Thoracic aorta (tissue), 2 donors: ENCODE measurements around the gene PPP1R10. TPM values are rescaled to one million over a fixed set of nuclear protein-coding genes. Genes with fewer than 3 reads are reported as not detected.

Experiments
- ATAC-seq: fragments of 150-250 bp; one replicate; pipeline ENCODE4 v1.8.0; 2017; ENCODE audit warnings: low read depth; ENCODE audit not compliant: insufficient number of reproducible peaks, low FRiP score
- DNase-seq: peaks from one replicate; pipeline ENCODE4 v3.0.0-alpha.2; 2020; ENCODE audit warnings: low spot score
- H3K27ac ChIP-seq, 2 donors: fragments of 200-600 bp; sonication (generic); 1 replicate in 1 of 2; 2 replicates in 1 of 2; pipeline ENCODE4 v1.5.1; 2016; ENCODE audit warnings: mild to moderate bottlenecking in 2 of 2, moderate library complexity in 2 of 2
- H3K27me3 ChIP-seq: fragments of 200-600 bp; sonication (generic); replicated peaks from 2 replicates; pipeline ENCODE4 v1.6.0; 2016; ENCODE audit warnings: mild to moderate bottlenecking; ENCODE audit not compliant: insufficient read depth
- H3K36me3 ChIP-seq: fragments of 200-600 bp; sonication (generic); one replicate; pipeline ENCODE4 v1.5.1; 2016
- H3K4me1 ChIP-seq, 2 donors: fragments of 200-600 bp; sonication (generic); 1 replicate in 1 of 2; 2 replicates in 1 of 2; pipeline versions ENCODE4 v1.5.1 to v1.6.0; 2016; ENCODE audit warnings: low read depth in 2 of 2, mild to moderate bottlenecking in 1 of 2; ENCODE audit not compliant: control insufficient read depth in 1 of 2
- H3K4me3 ChIP-seq: fragments of 200-600 bp; sonication (generic); 2 replicates; pipeline ENCODE4 v1.5.1; 2016; ENCODE audit warnings: mild to moderate bottlenecking
- H3K9me3 ChIP-seq: fragments of 200-600 bp; sonication (generic); 2 replicates; pipeline ENCODE4 v1.5.1; 2016
- total RNA-seq, 2 donors: library from RNA; depleted of rRNA; stranded (reverse); fragments of >200 nt; gene quantifications; one replicate each; pipeline versions ENCODE4 v1.1.0 to v1.2.3, GENCODE V29; 2016
- TF ChIP-seq, protein P1 (sequence below): fragments of 200-600 bp; sonication (generic); IDR thresholded peaks from one replicate; pipeline ENCODE4 v1.5.1; 2019; ENCODE audit warnings: antibody characterized with exemption

The PPP1R10 gene
- total RNA-seq, 2 donors from 2014 or later: 28.7 to 43.1 TPM

DNA sequence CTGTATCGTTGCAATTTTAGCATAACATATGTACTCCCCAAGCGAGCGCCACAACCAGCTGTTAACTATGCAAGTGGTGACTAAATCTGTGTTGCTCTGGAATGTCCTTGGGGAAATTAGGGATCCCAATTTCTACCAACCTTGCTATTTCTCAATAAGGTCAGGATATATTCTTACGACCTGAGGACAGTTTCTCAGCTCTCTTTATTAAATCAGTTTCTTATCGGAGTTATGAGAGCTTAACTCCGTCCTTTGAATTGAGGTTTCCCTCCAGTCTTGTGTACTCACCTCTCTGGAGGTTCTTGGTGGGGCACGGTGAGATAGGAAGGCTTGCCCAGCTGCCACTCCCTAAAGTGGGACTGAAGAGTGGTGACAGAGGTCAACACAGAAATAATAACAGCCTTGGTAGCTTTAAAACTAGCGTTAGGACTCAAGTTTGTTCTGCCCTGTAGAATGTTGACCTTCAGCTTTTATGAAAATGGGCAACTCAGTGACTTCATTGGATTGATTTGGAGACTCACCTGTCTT lies 1.3 kb upstream of the PPP1R10 start:
- Histone ChIP-seq H3K4me3 (peak overlapping the region; percentile 79), H3K27ac (peak overlapping the region; percentile 93 to 94), H3K27me3 (no peaks in the 10 kb centered on the region), H3K4me1 (peaks cover 21 to 25% of the 10 kb centered on the region in 2 donors), H3K36me3 (peaks cover 16% of the 10 kb centered on the region), H3K9me3 (no peaks in the 10 kb centered on the region)
- ATAC-seq (no peak), DNase-seq (no peak)
- TF ChIP-seq, protein P1, sequence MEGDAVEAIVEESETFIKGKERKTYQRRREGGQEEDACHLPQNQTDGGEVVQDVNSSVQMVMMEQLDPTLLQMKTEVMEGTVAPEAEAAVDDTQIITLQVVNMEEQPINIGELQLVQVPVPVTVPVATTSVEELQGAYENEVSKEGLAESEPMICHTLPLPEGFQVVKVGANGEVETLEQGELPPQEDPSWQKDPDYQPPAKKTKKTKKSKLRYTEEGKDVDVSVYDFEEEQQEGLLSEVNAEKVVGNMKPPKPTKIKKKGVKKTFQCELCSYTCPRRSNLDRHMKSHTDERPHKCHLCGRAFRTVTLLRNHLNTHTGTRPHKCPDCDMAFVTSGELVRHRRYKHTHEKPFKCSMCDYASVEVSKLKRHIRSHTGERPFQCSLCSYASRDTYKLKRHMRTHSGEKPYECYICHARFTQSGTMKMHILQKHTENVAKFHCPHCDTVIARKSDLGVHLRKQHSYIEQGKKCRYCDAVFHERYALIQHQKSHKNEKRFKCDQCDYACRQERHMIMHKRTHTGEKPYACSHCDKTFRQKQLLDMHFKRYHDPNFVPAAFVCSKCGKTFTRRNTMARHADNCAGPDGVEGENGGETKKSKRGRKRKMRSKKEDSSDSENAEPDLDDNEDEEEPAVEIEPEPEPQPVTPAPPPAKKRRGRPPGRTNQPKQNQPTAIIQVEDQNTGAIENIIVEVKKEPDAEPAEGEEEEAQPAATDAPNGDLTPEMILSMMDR: no peak

DNA sequence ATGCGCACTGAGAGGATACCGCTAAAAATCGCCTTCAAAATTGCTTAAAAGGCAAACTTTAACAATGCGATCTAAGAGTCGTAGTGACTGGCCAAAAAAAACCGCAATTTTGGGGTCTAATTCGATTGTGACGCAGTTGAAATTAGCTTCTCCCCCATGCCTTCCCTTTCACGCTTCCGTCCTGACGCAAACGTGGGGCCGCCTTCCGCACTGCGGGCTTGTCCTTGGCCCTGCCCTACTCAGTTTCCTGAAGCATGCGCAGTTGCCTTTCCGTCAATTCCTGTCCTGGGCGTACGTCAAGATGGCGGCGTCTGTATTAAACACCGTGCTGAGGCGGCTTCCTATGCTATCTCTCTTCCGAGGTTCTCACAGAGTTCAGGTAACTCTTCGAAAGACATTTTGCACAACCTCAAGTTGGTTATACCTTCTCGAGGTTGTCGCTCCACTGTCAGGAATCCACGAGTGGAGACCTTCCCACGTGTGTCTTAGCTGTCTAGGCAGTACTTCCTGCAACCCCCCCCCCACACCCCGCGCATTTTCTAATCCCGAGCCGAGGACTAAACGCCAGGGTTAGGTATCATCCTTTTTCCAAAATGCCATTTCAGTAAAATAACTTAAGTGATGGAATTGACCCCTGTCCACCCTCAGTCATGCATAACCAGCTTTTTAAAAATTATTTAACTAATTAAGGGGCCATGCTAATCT lies 674 bp upstream of the PPP1R10 start, which contains the start of gene MRPS18B:
Gene MRPS18B, plus strand, starts transcription at position 276 of the 705 bp plus-strand sequence. Its CDS starts 26 bp downstream, at position 302.
- H3K4me1 ChIP-seq: peaks cover 26 to 32% of the 10 kb centered on the region in 2 donors
- H3K36me3 ChIP-seq: peaks cover 10% of the 10 kb centered on the region
- H3K27ac ChIP-seq: peak within 1 kb of the TSS; percentile 93 to 94
- TF ChIP-seq, protein P1: no peak
- peak; percentile 94 for DNase-seq
- peak; percentile 85 for ATAC-seq
- H3K27me3 ChIP-seq: no peaks in the 10 kb centered on the region
- H3K9me3 ChIP-seq: no peaks in the 10 kb centered on the region
- peak within 1 kb of the TSS; percentile 79 for H3K4me3 ChIP-seq

DNA sequence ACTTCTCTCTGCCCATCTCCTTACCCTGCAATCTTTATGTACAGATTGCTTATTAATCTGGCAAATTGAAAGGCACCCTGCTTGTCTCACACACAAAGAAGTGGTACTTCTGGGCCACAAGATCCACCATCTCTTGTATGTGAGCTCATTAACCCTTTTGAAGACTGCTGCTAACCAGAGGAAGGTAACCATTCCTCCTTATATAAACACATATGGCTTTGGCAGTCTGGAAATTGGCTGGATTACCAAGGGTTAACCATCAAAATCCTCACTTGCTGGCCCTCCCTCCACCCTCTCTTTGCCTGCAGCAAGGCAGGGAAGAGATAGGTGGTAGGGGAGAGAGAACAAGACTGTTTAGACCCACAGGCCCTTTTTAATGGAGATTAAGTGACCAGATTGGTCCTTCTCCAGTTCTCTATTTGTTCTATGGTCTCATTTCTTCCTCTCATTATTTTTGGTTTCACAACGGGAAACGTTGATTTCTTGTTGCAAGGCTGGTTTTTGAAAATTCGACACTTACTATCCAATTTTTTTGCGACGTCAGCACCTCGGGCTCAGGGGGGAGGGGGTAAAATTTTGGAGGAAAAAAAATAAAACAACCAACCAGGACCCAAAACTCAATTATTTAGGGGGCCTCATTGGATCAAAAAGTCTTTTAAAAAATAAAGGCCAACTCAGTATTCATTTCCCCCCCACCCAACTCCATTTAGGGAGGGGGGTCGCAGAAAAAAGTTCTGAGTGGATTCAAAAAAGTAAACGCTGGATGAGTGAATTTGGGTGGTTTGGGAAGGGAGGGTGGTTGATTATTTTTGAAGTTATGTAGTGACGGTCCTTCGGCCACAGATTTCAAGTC lies 859 bp downstream of the PPP1R10 start:
- H3K9me3 ChIP-seq: no peaks in the 10 kb centered on the region
- peaks cover 5% of the 10 kb centered on the region for H3K36me3 ChIP-seq
- peak overlapping the region; percentile 91 to 94 for H3K27ac ChIP-seq
- peaks cover 31 to 46% of the 10 kb centered on the region in 2 donors for H3K4me1 ChIP-seq
- TF ChIP-seq, protein P1: no peak
- no peak for ATAC-seq
- DNase-seq: no peak
- H3K27me3 ChIP-seq: no peaks in the 10 kb centered on the region
- H3K4me3 ChIP-seq: peak overlapping the region; percentile 76

DNA sequence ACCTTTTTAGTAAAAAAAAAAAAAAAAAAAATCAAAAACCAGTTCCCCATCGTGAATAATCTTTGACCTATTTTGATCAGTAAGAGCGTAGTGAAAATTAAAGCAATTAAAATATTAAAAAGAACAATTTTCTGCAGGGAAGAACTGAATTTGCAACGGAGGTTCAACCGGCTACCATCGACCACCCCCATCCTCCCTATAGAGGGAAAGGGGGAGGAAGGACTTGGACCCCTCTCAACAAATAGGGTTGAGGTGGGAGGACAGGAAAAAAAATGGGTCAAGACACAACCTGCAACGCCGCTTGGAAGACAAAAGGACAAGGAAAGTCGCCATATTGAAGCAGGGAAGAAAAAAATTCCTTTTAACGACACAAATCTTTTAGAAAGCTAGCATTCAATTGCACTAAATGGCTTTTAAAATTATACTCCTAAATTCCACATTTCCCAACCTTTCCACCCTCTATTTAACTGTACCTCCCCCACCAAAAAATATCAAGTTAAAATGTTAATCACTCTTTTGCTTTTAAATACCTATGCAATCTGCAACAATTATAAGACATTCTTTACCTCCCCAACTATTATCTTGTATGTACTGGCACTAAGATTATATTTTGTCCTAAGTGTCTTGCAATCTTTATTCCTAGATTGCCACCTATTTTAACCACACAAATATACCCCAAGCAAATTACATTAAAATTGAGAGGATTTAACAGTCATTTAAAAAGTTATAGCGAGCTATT lies 1.7 kb downstream of the PPP1R10 start:
- no peak for ATAC-seq
- Histone ChIP-seq H3K4me1 (peaks cover 31 to 53% of the 10 kb centered on the region in 2 donors), H3K36me3 (peaks cover 5% of the 10 kb centered on the region), H3K4me3 (peak overlapping the region; percentile 76), H3K27me3 (no peaks in the 10 kb centered on the region), H3K27ac (peak overlapping the region; percentile 91 to 94), H3K9me3 (no peaks in the 10 kb centered on the region)
- TF ChIP-seq, protein P1: no peak
- DNase-seq: no peak
